Measurements from ENCODE around the gene PTPRK. TPM values are rescaled to one million over a fixed set of nuclear protein-coding genes. Genes with fewer than 3 reads are reported as not detected.

Gene PTPRK
- total RNA-seq, 4 donors from 2014 or later: 40.1 to 82.0 (median 57.6) TPM

GRCh38 chr6:128174724-128175123 lies 345.7 kb downstream of the PTPRK start:
- Histone ChIP-seq H3K27me3 (no peaks in the 10 kb centered on the region), H3K9me3 (no peaks in the 10 kb centered on the region), H3K36me3 (no peaks in the 10 kb centered on the region), H3K4me1 (no peaks in the 10 kb centered on the region), H3K27ac (no peak overlapping the region), H3K4me3 (no peak overlapping the region)
- TF ChIP-seq POLR2A (IDR thresholded peaks at IDR 0.05): no peak
- TF ChIP-seq EP300 (IDR thresholded peaks at IDR 0.05): no peak
- TF ChIP-seq, protein P1, sequence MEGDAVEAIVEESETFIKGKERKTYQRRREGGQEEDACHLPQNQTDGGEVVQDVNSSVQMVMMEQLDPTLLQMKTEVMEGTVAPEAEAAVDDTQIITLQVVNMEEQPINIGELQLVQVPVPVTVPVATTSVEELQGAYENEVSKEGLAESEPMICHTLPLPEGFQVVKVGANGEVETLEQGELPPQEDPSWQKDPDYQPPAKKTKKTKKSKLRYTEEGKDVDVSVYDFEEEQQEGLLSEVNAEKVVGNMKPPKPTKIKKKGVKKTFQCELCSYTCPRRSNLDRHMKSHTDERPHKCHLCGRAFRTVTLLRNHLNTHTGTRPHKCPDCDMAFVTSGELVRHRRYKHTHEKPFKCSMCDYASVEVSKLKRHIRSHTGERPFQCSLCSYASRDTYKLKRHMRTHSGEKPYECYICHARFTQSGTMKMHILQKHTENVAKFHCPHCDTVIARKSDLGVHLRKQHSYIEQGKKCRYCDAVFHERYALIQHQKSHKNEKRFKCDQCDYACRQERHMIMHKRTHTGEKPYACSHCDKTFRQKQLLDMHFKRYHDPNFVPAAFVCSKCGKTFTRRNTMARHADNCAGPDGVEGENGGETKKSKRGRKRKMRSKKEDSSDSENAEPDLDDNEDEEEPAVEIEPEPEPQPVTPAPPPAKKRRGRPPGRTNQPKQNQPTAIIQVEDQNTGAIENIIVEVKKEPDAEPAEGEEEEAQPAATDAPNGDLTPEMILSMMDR (IDR thresholded peaks at IDR 0.05): no peak
- TF ChIP-seq POLR2AphosphoS5 (IDR thresholded peaks at IDR 0.05): no peak
- DNase-seq (ENCODE audit: low spot score in 2 of 2): no peak

DNA sequence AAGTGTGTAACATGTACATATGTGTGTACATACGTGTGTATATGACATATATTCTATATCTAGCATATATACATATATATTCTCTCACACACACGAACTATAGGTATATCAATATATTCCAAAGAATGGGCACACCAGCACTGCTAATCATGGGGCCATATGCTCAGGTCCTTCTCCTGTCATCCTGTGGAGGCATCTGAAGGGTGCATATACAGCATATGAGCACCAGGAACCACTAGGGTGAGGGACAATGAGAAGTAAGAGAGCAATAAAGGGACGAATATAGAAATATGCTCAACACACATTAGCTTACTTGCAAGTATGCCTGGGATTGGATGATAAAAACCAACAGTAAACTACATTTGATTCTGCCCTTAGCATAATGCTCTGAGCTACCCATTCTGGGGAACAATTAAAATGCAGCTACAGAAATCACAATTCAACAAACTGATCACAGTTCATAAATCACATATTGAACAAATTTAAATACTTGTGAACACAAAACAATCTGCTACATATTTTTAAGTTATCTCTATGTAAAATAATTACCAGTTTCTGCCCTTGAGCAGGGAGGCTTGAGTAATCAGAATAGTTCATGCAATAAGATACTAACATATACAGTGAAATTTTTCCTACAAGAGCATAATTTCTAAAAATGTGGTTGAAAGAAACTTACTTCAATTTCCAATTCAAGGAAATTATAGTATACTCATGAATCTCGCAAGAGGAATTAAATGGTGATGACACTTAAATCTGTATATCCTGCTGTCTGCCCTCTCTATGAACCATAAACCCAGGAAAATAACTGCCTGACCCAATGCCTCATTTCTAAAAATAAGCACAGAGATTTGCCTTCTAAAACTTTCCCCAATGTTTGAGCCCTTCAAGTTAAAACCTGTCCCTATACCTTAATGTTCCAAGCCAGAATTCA lies 347.4 kb downstream of the PTPRK start:
- Histone ChIP-seq H3K27ac (no peak overlapping the region), H3K9me3 (no peaks in the 10 kb centered on the region), H3K27me3 (no peaks in the 10 kb centered on the region), H3K36me3 (no peaks in the 10 kb centered on the region), H3K4me1 (no peaks in the 10 kb centered on the region), H3K4me3 (no peak overlapping the region)
- WGBS: 83% methylated on average over 4 of the region's 4 CpGs
- TF ChIP-seq POLR2AphosphoS5 (IDR thresholded peaks at IDR 0.05) (no peak), EP300 (IDR thresholded peaks at IDR 0.05) (no peak), POLR2A (IDR thresholded peaks at IDR 0.05) (no peak)
- TF ChIP-seq, protein P1 (IDR thresholded peaks at IDR 0.05): no peak
- no peak for DNase-seq (ENCODE audit: low spot score in 2 of 2)

- Histone ChIP-seq H3K36me3 (no peaks in the 10 kb centered on the region), H3K4me1 (no peaks in the 10 kb centered on the region), H3K9me3 (no peaks in the 10 kb centered on the region), H3K4me3 (no peak overlapping the region), H3K27ac (no peak overlapping the region), H3K27me3 (no peaks in the 10 kb centered on the region)
- TF ChIP-seq, protein P1 (IDR thresholded peaks at IDR 0.05): no peak
- TF ChIP-seq EP300 (IDR thresholded peaks at IDR 0.05): no peak
- no peak for TF ChIP-seq POLR2A (IDR thresholded peaks at IDR 0.05)
- no peak for TF ChIP-seq POLR2AphosphoS5 (IDR thresholded peaks at IDR 0.05)
- no peak for DNase-seq (ENCODE audit: low spot score in 2 of 2)
These were observed 348.3 kb downstream of the PTPRK start for GRCh38 chr6:128172081-128172480.

DNA sequence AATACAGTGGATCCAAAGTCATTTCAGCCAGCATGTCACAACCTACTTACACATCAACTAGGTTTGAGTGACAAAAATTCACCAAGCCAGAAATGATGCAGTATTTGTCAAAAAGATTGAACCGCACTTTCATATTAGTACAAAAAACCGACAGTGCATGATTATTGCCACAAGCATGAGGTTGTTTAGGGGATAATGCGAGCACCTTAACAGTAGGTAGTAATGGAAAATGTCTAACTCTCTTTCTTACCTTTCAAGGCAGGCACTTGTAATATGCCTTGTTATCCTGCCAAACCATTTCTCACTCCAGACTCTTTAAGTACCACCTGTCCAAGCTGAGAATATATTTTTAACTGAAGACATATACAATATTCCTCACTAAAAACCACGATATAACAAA lies 349.2 kb downstream of the PTPRK start:
- Histone ChIP-seq H3K27ac (no peak overlapping the region), H3K36me3 (no peaks in the 10 kb centered on the region), H3K9me3 (no peaks in the 10 kb centered on the region), H3K27me3 (no peaks in the 10 kb centered on the region), H3K4me1 (no peaks in the 10 kb centered on the region), H3K4me3 (no peak overlapping the region)
- TF ChIP-seq EP300 (IDR thresholded peaks at IDR 0.05): no peak
- no peak for TF ChIP-seq POLR2A (IDR thresholded peaks at IDR 0.05)
- TF ChIP-seq, protein P1 (IDR thresholded peaks at IDR 0.05): no peak
- no peak for TF ChIP-seq POLR2AphosphoS5 (IDR thresholded peaks at IDR 0.05)
- over 99% methylated on average over 4 of the region's 4 CpGs for WGBS
- no peak for DNase-seq (ENCODE audit: low spot score in 2 of 2)

DNA sequence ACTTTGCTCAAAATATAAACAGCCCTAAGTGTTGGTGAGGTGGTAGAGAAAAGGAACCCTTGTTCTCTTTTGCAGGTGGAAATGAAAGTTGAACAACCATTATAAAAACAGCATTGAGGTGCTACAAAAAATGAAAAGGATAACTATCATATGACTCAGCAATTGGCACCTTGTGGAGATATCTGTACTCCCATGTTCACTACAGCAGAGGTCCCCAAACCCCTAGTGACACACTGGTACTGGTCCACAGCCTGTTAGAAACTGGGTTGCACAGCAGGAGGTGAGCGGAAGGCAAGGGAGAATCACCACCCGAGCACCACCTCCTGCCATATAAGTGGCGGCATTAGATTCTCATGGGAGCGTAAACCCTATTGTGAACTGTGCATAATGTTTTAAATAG lies 352.2 kb downstream of the PTPRK start:
- Histone ChIP-seq H3K4me1 (no peaks in the 10 kb centered on the region), H3K9me3 (no peaks in the 10 kb centered on the region), H3K36me3 (no peaks in the 10 kb centered on the region), H3K4me3 (no peak overlapping the region), H3K27ac (no peak overlapping the region), H3K27me3 (no peaks in the 10 kb centered on the region)
- no peak for TF ChIP-seq EP300 (IDR thresholded peaks at IDR 0.05)
- TF ChIP-seq, protein P1 (IDR thresholded peaks at IDR 0.05): no peak
- TF ChIP-seq POLR2AphosphoS5 (IDR thresholded peaks at IDR 0.05): no peak
- no peak for TF ChIP-seq POLR2A (IDR thresholded peaks at IDR 0.05)
- WGBS: 93% methylated on average over 4 of the region's 4 CpGs
- DNase-seq (ENCODE audit: low spot score in 2 of 2): no peak

All from suprapubic skin (tissue), 4 donors.